ENCODE measurements around the gene CXCL1. TPM values are rescaled to one million over a fixed set of nuclear protein-coding genes. Genes with fewer than 3 reads are reported as not detected.

The CXCL1 gene
- total and polyA plus RNA-seq, 4 donors, result 1.2 to 4.8 (median 1.7) TPM

- WGBS (ENCODE audit: insufficient coverage), result 83% methylated on average over 3 of the region's 5 CpGs
- no peaks in the 10 kb centered on the region for H3K9me3 ChIP-seq (ENCODE audit: control insufficient read depth, insufficient read depth, low read length)
- no peak overlapping the region for H3K4me3 ChIP-seq (ENCODE audit: low read depth, low read length)
- peaks cover 9% of the 10 kb centered on the region for H3K4me1 ChIP-seq (ENCODE audit: control insufficient read depth, insufficient read depth, low read length)
- H3K27me3 ChIP-seq (ENCODE audit: control insufficient read depth, insufficient read depth, low read length), result peaks cover 6% of the 10 kb centered on the region
- no peak overlapping the region for H3K27ac ChIP-seq (ENCODE audit: low read depth, low read length)
- no peak for DNase-seq (ENCODE audit: low read depth in 4 of 6, low spot score in 6 of 6)
- no peaks in the 10 kb centered on the region for H3K36me3 ChIP-seq (ENCODE audit: control insufficient read depth, insufficient read depth, low read length)
Observed at GRCh38 chr4:73839071-73839470, 30.1 kb upstream of the CXCL1 start.

GRCh38 chr4:73839715-73840114, 29.5 kb upstream of the CXCL1 start:
- H3K27me3 ChIP-seq (ENCODE audit: control insufficient read depth, insufficient read depth, low read length), result peaks cover 6% of the 10 kb centered on the region
- no CpG with 5 or more reads among the region's 3 CpGs for WGBS (ENCODE audit: insufficient coverage)

GRCh38 chr4:73841243-73841925, 27.8 kb upstream of the CXCL1 start:
- no peaks in the 10 kb centered on the region for H3K36me3 ChIP-seq (ENCODE audit: control insufficient read depth, insufficient read depth, low read length)
- no peaks in the 10 kb centered on the region for H3K9me3 ChIP-seq (ENCODE audit: control insufficient read depth, insufficient read depth, low read length)
- no peak overlapping the region for H3K27ac ChIP-seq (ENCODE audit: low read depth, low read length)
- WGBS (ENCODE audit: insufficient coverage), result 100% methylated on average over 1 of the region's 4 CpGs
- H3K27me3 ChIP-seq (ENCODE audit: control insufficient read depth, insufficient read depth, low read length), result peaks cover 6% of the 10 kb centered on the region
- H3K4me3 ChIP-seq (ENCODE audit: low read depth, low read length), result no peak overlapping the region
- no peak for DNase-seq (ENCODE audit: low read depth in 4 of 6, low spot score in 6 of 6)
- H3K4me1 ChIP-seq (ENCODE audit: control insufficient read depth, insufficient read depth, low read length), result peaks cover 6% of the 10 kb centered on the region

More at GRCh38 chr4:73839715-73840114, 29.5 kb upstream of the CXCL1 start:
- Histone ChIP-seq H3K4me1 (ENCODE audit: control insufficient read depth, insufficient read depth, low read length) (peaks cover 9% of the 10 kb centered on the region), H3K4me3 (ENCODE audit: low read depth, low read length) (no peak overlapping the region), H3K36me3 (ENCODE audit: control insufficient read depth, insufficient read depth, low read length) (no peaks in the 10 kb centered on the region), H3K9me3 (ENCODE audit: control insufficient read depth, insufficient read depth, low read length) (no peaks in the 10 kb centered on the region), H3K27ac (ENCODE audit: low read depth, low read length) (no peak overlapping the region)
- no peak for DNase-seq (ENCODE audit: low read depth in 4 of 6, low spot score in 6 of 6)

GRCh38 chr4:73842696-73843095, 26.5 kb upstream of the CXCL1 start:
- H3K27me3 ChIP-seq (ENCODE audit: control insufficient read depth, insufficient read depth, low read length), result no peaks in the 10 kb centered on the region
- no peak overlapping the region for H3K4me3 ChIP-seq (ENCODE audit: low read depth, low read length)
- DNase-seq (ENCODE audit: low read depth in 4 of 6, low spot score in 6 of 6), result no peak
- no peak overlapping the region for H3K27ac ChIP-seq (ENCODE audit: low read depth, low read length)
- no peaks in the 10 kb centered on the region for H3K36me3 ChIP-seq (ENCODE audit: control insufficient read depth, insufficient read depth, low read length)
- H3K9me3 ChIP-seq (ENCODE audit: control insufficient read depth, insufficient read depth, low read length), result no peaks in the 10 kb centered on the region
- no peaks in the 10 kb centered on the region for H3K4me1 ChIP-seq (ENCODE audit: control insufficient read depth, insufficient read depth, low read length)

GRCh38 chr4:73843369-73843768, 25.8 kb upstream of the CXCL1 start:
- Histone ChIP-seq H3K36me3 (ENCODE audit: control insufficient read depth, insufficient read depth, low read length) (no peaks in the 10 kb centered on the region), H3K27me3 (ENCODE audit: control insufficient read depth, insufficient read depth, low read length) (no peaks in the 10 kb centered on the region), H3K9me3 (ENCODE audit: control insufficient read depth, insufficient read depth, low read length) (no peaks in the 10 kb centered on the region), H3K4me1 (ENCODE audit: control insufficient read depth, insufficient read depth, low read length) (no peaks in the 10 kb centered on the region), H3K4me3 (ENCODE audit: low read depth, low read length) (no peak overlapping the region), H3K27ac (ENCODE audit: low read depth, low read length) (no peak overlapping the region)
- DNase-seq (ENCODE audit: low read depth in 4 of 6, low spot score in 6 of 6), result no peak

- no peak overlapping the region for H3K27ac ChIP-seq (ENCODE audit: low read depth, low read length)
- H3K27me3 ChIP-seq (ENCODE audit: control insufficient read depth, insufficient read depth, low read length), result no peaks in the 10 kb centered on the region
- WGBS (ENCODE audit: insufficient coverage), result no CpG with 5 or more reads among the region's 3 CpGs
- H3K4me3 ChIP-seq (ENCODE audit: low read depth, low read length), result no peak overlapping the region
- H3K9me3 ChIP-seq (ENCODE audit: control insufficient read depth, insufficient read depth, low read length), result no peaks in the 10 kb centered on the region
- no peaks in the 10 kb centered on the region for H3K36me3 ChIP-seq (ENCODE audit: control insufficient read depth, insufficient read depth, low read length)
- no peaks in the 10 kb centered on the region for H3K4me1 ChIP-seq (ENCODE audit: control insufficient read depth, insufficient read depth, low read length)
- no peak for DNase-seq (ENCODE audit: low read depth in 4 of 6, low spot score in 6 of 6)
Observed at GRCh38 chr4:73844345-73844744, 24.8 kb upstream of the CXCL1 start.

GRCh38 chr4:73844806-73845205, 24.4 kb upstream of the CXCL1 start:
- Histone ChIP-seq H3K36me3 (ENCODE audit: control insufficient read depth, insufficient read depth, low read length) (no peaks in the 10 kb centered on the region), H3K4me1 (ENCODE audit: control insufficient read depth, insufficient read depth, low read length) (no peaks in the 10 kb centered on the region), H3K4me3 (ENCODE audit: low read depth, low read length) (no peak overlapping the region), H3K27ac (ENCODE audit: low read depth, low read length) (no peak overlapping the region), H3K27me3 (ENCODE audit: control insufficient read depth, insufficient read depth, low read length) (no peaks in the 10 kb centered on the region), H3K9me3 (ENCODE audit: control insufficient read depth, insufficient read depth, low read length) (no peaks in the 10 kb centered on the region)
- WGBS (ENCODE audit: insufficient coverage), result no CpG with 5 or more reads among the region's 2 CpGs
- no peak for DNase-seq (ENCODE audit: low read depth in 4 of 6, low spot score in 6 of 6)

- H3K4me3 ChIP-seq (ENCODE audit: low read depth, low read length), result no peak overlapping the region
- no CpG with 5 or more reads among the region's 3 CpGs for WGBS (ENCODE audit: insufficient coverage)
- no peaks in the 10 kb centered on the region for H3K27me3 ChIP-seq (ENCODE audit: control insufficient read depth, insufficient read depth, low read length)
- DNase-seq (ENCODE audit: low read depth in 4 of 6, low spot score in 6 of 6), result no peak
- H3K4me1 ChIP-seq (ENCODE audit: control insufficient read depth, insufficient read depth, low read length), result no peaks in the 10 kb centered on the region
- no peaks in the 10 kb centered on the region for H3K36me3 ChIP-seq (ENCODE audit: control insufficient read depth, insufficient read depth, low read length)
- no peaks in the 10 kb centered on the region for H3K9me3 ChIP-seq (ENCODE audit: control insufficient read depth, insufficient read depth, low read length)
- no peak overlapping the region for H3K27ac ChIP-seq (ENCODE audit: low read depth, low read length)
Observed at GRCh38 chr4:73847526-73848182, 21.5 kb upstream of the CXCL1 start.

- no CpG with 5 or more reads among the region's 1 CpG for WGBS (ENCODE audit: insufficient coverage)
- no peak for DNase-seq (ENCODE audit: low read depth in 4 of 6, low spot score in 6 of 6)
- peaks cover under 1% of the 10 kb centered on the region for H3K27me3 ChIP-seq (ENCODE audit: control insufficient read depth, insufficient read depth, low read length)
Observed at GRCh38 chr4:73848183-73848777, 20.9 kb upstream of the CXCL1 start.

More at GRCh38 chr4:73848183-73848777, 20.9 kb upstream of the CXCL1 start:
- no peaks in the 10 kb centered on the region for H3K36me3 ChIP-seq (ENCODE audit: control insufficient read depth, insufficient read depth, low read length)
- no peaks in the 10 kb centered on the region for H3K9me3 ChIP-seq (ENCODE audit: control insufficient read depth, insufficient read depth, low read length)
- no peak overlapping the region for H3K27ac ChIP-seq (ENCODE audit: low read depth, low read length)
- peaks cover 4% of the 10 kb centered on the region for H3K4me1 ChIP-seq (ENCODE audit: control insufficient read depth, insufficient read depth, low read length)
- H3K4me3 ChIP-seq (ENCODE audit: low read depth, low read length), result no peak overlapping the region
